Heart left ventricle (tissue), 13 donors: Measurements from ENCODE around the gene SPATC1L.

ENCODE experiments used
- POLR2A ChIP-seq, 2 donors: fragments of 450-650 bp; IDR thresholded peaks; one replicate each; pipeline ENCODE4 v1.6.1; 2017; ENCODE audit warnings: antibody characterized with exemption in 2 of 2, mild to moderate bottlenecking in 2 of 2, moderate library complexity in 2 of 2
- TF ChIP-seq, protein P1 (sequence below), 12 donors: fragments of 200-600 bp; sonication (generic) in 4 of 12; IDR thresholded peaks; one replicate each; pipeline versions ENCODE4 v1.5.0 to v1.8.0; 2018 to 2022; ENCODE audit warnings: antibody characterized with exemption in 12 of 12, mild to moderate bottlenecking in 5 of 12
- donor health status: ischemic (EF 13 %, LVEDD 7.1; RV severe dilation, severe dysfunction).
- donor health status: DM: no; HTN: yes; CAD: no.
- donor health status: DM: no; HTN: no; CAD: no.
- donor health status: ischemic (EF 25% LVEDD 6.9; RV normal size, moderate dysfunction).
- donor health status: ischemic (EF 25% LVEDD 5.7; RV mildly dilated, moderate dysfunction).
- donor health status: ischemic (EF 35%, LVEDD 5.7; RV mildly dilated, moderate dysfunction).
- donor health status: nonischemic (EF 11% LVEDD 7.7; RV severe dilation, severe dysfunction).
- donor health status: DM: yes; HTN: yes; CAD: no.
- donor health status: PGD.
- donor health status: ischemic (EF 29% LVEDD 5.4; RV normal size, mild dysfunction).
- donor health status: nonischemic (EF 23%, LVEDD 6.1; RV moderate dilation, normal function).

DNA sequence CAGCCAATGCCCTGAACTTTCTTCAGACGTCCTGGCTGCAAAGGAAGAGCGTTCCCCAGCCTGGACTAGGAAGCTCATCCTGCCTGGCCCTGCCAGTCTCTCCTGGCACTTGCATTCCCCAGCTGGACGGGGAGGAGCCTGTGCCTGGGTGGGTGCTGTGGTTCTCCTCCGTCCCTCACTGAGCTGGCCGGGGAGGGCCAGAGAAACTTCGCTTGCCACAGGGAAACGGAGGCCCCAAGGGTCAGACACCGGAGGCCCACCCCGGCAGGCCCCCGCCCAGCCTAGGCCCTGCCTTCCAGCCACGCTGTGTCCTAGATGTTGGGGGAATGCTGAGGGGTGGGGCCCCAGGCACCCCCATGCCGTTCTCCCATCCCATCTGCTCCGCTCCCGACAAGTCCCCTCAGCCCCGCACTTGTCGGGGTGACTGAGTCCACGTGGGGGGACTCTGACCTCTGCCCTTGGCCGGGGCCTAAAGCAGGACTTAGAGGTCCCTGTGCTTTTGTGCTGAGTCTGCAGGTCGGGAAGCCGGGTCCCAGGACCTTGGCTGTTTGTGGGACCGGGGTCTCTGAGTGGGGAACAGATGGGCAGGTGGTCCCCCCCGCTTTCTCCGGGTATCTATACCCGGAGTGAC lies 33.7 kb downstream of the SPATC1L start:
- TF ChIP-seq, protein P1, sequence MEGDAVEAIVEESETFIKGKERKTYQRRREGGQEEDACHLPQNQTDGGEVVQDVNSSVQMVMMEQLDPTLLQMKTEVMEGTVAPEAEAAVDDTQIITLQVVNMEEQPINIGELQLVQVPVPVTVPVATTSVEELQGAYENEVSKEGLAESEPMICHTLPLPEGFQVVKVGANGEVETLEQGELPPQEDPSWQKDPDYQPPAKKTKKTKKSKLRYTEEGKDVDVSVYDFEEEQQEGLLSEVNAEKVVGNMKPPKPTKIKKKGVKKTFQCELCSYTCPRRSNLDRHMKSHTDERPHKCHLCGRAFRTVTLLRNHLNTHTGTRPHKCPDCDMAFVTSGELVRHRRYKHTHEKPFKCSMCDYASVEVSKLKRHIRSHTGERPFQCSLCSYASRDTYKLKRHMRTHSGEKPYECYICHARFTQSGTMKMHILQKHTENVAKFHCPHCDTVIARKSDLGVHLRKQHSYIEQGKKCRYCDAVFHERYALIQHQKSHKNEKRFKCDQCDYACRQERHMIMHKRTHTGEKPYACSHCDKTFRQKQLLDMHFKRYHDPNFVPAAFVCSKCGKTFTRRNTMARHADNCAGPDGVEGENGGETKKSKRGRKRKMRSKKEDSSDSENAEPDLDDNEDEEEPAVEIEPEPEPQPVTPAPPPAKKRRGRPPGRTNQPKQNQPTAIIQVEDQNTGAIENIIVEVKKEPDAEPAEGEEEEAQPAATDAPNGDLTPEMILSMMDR (IDR thresholded peaks at IDR 0.05) = no peak
- no peak for TF ChIP-seq POLR2A (IDR thresholded peaks at IDR 0.05)
